ENCODE measurements around the gene MRPL44. TPM values are rescaled to one million over a fixed set of nuclear protein-coding genes. Genes with fewer than 3 reads are reported as not detected.

The MRPL44 gene
- 10 to 100 TPM; 21.8 to 43.7 TPM for total RNA-seq

DNA sequence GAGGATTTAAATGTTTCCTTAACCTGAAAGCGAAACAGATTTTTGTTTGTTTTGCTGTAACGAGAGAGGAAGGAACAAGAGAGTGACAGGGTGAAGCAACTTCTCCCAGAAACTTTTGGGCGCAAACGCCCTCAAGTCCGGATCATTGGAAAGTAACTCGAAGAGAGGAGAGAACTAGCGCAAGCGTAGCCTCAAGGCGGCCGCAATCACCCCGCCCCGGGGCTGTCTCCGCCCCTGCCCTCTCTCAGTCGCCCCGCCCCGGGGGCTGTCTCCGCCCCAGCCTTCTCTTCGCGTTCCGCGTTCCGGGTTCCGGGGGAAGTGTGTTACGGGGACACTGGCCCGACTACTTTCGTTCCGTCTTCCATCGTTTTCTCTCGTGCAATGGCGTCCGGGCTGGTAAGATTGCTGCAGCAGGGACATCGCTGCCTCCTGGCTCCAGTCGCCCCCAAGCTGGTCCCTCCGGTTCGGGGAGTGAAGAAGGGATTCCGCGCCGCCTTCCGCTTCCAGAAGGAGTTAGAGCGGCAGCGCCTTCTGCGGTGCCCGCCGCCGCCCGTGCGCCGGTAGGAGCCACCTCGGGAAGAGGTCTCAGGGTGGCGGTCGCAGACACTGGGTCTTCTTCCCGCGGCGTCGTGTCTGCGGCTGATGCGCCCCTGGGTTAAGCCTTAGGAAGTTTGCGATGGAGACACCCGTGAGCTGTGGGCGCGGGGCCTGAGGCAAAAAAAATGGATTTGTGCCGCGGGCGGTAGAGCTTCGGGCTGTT lies at the start of gene MRPL44:
Gene MRPL44, plus strand, starts transcription at position 372 of the 760 bp plus-strand sequence. Its CDS starts 10 bp downstream, at position 382.
- Histone ChIP-seq H3K4me1 (peaks cover 0 to 50% of the 10 kb centered on the region in 2 donors), H3K36me3 (no peaks in the 10 kb centered on the region), H3K9me3 (no peaks in the 10 kb centered on the region), H3K27ac (peak within 1 kb of the TSS; percentile 85), H3K27me3 (no peaks in the 10 kb centered on the region), H3K4me3 (peak within 1 kb of the TSS; percentile 84 to 85)
- DNase-seq (ENCODE audit: low spot score): peak; percentile 97
- TF ChIP-seq, protein P1, sequence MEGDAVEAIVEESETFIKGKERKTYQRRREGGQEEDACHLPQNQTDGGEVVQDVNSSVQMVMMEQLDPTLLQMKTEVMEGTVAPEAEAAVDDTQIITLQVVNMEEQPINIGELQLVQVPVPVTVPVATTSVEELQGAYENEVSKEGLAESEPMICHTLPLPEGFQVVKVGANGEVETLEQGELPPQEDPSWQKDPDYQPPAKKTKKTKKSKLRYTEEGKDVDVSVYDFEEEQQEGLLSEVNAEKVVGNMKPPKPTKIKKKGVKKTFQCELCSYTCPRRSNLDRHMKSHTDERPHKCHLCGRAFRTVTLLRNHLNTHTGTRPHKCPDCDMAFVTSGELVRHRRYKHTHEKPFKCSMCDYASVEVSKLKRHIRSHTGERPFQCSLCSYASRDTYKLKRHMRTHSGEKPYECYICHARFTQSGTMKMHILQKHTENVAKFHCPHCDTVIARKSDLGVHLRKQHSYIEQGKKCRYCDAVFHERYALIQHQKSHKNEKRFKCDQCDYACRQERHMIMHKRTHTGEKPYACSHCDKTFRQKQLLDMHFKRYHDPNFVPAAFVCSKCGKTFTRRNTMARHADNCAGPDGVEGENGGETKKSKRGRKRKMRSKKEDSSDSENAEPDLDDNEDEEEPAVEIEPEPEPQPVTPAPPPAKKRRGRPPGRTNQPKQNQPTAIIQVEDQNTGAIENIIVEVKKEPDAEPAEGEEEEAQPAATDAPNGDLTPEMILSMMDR (IDR thresholded peaks at IDR 0.05): peak in 1 of 2 donors; percentile 25

DNA sequence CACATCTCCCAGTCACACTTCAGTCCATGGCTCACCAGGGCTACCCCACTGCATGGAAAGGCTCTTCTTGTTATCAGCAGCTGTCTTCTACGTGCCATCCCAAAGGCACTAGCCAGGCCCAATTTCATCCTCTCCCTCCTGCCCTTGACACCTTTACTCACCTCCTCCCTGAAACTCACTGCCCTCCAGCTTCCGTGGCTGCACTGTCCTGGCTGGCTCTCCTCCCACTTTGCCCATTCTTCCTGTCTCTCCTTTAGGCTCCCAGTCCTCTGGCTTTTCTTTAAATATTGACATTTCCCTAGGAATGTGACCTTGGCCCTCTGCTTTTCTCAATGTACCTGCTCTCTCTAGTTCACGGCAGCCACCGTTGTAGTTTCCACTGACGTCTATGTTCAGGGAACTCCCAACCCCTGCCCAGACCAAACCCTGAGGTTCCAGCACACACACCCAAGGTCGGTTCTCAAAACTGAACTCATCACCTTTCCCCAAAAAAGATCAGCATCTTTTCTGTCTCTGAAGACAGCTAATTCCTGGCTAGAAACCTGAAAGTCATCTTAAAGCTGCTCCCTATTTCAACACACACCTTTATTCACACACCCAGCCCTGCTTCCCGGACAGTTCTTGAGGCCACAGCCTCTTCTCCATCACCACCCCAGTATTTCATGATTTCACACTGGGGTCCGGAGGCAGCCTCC lies 48.8 kb upstream of the MRPL44 start:
- H3K9me3 ChIP-seq: no peaks in the 10 kb centered on the region
- H3K4me1 ChIP-seq: peaks cover 0 to 22% of the 10 kb centered on the region in 2 donors
- H3K36me3 ChIP-seq: peaks cover 21% of the 10 kb centered on the region
- DNase-seq (ENCODE audit: low spot score): no peak
- H3K27ac ChIP-seq: no peak overlapping the region
- no peak overlapping the region for H3K4me3 ChIP-seq
- no peaks in the 10 kb centered on the region for H3K27me3 ChIP-seq
- TF ChIP-seq, protein P1 (IDR thresholded peaks at IDR 0.05): no peak

DNA sequence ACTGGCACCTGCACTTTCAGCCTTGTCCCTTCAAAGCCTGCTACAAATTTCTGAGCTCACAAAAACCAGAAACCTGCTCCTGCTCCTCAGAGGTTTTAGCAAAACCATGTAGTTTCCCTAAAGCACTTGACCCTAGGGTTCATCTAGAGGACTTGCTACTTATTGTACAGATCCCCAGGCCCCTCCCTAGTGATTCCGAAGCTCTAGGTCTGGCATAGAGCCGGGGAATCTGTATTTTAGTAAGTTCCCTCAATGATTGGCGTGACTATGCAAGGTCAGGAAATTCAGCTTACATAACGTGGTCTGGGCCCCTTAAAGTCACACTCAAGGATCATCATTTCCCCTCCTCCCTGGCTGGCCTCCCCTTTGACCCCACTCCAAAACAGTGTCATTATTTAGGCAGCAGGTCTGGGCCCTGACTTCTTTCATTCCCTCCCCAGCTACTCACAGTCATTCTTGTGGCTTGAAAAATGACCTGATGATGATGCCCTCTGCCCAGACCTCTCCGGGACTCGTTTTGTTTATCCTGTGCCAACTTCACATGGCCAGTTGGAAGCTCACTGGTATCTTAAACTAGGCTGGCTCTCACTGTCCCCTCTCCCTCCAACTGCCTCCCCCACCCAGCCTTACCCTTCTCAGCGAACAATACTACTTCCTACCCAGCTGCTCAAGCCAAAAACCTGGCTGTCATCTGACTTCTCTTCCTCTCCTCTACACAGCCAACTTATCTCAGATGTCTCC lies 48.1 kb upstream of the MRPL44 start:
- Histone ChIP-seq H3K36me3 (peaks cover 18% of the 10 kb centered on the region), H3K27me3 (no peaks in the 10 kb centered on the region), H3K27ac (no peak overlapping the region), H3K9me3 (no peaks in the 10 kb centered on the region), H3K4me3 (no peak overlapping the region), H3K4me1 (peaks cover 0 to 22% of the 10 kb centered on the region in 2 donors)
- TF ChIP-seq, protein P1 (IDR thresholded peaks at IDR 0.05): no peak
- DNase-seq (ENCODE audit: low spot score): no peak

DNA sequence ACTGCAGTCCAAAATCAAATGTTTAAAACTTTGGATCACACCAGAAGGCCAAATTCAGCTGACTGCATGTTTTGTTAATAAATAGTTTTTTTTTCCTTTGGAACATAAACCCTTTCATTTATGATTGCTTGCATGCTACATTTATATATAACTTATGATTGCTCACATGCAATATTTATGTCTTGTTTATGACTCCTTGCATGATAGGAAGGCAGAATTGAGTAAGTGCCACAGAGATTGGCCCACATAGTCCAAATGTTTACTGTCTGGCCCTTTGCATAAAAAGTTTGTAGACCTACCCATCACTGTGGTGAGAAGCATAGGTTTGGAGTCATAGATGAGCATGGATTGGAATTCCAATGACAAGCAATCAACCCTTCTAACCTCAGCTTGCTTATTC lies 42.9 kb upstream of the MRPL44 start:
- DNase-seq (ENCODE audit: low spot score): no peak
- TF ChIP-seq, protein P1 (IDR thresholded peaks at IDR 0.05): no peak
- Histone ChIP-seq H3K4me1 (peaks cover 0 to 13% of the 10 kb centered on the region in 2 donors), H3K4me3 (no peak overlapping the region), H3K27me3 (no peaks in the 10 kb centered on the region), H3K27ac (no peak overlapping the region), H3K36me3 (peaks cover 25% of the 10 kb centered on the region), H3K9me3 (no peaks in the 10 kb centered on the region)

DNA sequence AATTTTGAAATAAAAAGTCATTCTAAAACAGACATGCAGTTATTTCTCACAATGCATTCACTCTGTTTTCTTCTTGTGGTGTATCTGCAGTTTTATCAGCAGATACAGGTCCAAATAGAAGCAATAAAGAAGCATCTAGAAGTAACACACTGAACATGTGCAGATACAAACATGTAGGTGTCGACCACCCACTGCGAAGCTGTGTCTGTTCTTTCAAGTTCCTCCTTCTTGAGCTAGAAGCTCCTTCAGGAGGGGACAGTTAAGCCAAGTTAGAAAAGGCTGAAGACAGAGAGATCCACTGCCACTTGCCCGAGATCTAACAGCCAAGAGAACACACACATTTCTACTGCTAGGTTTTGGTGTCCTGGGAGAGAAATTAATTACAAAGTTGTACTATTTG lies 42.2 kb upstream of the MRPL44 start:
- DNase-seq (ENCODE audit: low spot score): no peak
- Histone ChIP-seq H3K36me3 (peaks cover 25% of the 10 kb centered on the region), H3K4me3 (no peak overlapping the region), H3K27ac (no peak overlapping the region), H3K27me3 (no peaks in the 10 kb centered on the region), H3K4me1 (peaks cover 0 to 6% of the 10 kb centered on the region in 2 donors), H3K9me3 (no peaks in the 10 kb centered on the region)
- TF ChIP-seq, protein P1 (IDR thresholded peaks at IDR 0.05): no peak
